T-helper 9 cell (primary cell): ENCODE data around the gene CHIA.

Experiments used
- DNase-seq: peaks from one replicate; pipeline ENCODE4 v3.0.0-alpha.2; 2020

The CHIA gene

GRCh38 chr1:111369645-111370044, 79.0 kb downstream of the CHIA start:
- DNase-seq: no peak
